Activated T-helper 1 cell treated with Interleukin-2 at 50 U/mL for 16 hours (primary cell): ENCODE results near the gene NPTX2.

Experiments used
- DNase-seq: peaks from one replicate; pipeline ENCODE4 v3.0.0-alpha.2; 2020; ENCODE audit warnings: low read depth

NPTX2 gene

DNA sequence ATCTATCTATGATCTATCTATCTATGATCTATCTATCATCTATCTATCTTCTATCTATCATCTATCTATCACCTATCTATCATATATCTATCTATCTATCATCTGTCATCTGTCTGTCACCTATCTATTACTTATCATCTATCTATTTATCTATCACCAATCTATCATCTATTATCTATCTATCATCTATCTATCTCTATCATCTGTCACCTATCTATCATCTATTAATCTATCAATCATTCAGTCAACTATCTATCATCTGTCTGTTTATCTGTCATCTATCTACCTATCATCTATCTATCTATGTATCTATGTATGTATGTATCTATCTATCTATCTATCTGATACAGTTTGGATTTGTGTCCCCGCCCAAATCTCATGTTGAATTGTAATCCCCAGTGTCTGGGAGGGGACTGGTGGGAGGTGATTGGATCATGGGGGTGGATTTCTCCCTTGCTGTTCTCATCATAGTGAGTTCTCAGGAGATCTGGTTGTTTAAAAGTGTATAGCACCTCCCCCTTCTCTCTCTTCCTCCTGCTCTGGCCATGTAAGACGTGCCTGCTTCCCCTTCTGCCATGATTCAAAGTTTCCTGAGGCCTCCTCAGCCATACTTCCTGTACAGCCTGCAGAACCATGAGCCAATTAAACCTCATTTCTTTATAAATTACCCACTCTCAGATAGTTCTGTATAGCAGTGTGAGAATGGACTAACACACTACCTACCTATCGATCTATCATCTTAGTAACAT is 37.6 kb downstream of the NPTX2 start:
- no peak for DNase-seq

DNA sequence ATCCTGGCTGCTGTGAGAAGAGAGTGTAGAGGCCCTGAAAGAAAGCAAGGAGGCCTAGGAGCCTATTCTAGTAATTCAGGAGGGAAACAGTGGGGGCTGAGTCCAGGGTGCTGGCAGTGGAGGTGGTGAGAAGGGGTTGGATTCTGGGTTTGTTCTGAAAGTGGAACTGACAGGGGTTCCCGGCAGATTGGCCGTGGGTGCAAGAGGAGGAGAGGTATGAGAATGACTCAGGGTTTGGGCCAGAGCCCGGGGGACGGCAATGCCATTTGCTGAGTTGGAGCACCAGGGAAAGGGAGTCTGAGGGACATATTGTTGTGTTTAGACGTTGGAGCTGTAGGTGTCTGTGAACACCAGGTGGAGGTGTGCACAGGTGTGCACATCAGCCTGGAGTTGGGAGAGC is 38.5 kb downstream of the NPTX2 start:
- DNase-seq, result no peak

DNA sequence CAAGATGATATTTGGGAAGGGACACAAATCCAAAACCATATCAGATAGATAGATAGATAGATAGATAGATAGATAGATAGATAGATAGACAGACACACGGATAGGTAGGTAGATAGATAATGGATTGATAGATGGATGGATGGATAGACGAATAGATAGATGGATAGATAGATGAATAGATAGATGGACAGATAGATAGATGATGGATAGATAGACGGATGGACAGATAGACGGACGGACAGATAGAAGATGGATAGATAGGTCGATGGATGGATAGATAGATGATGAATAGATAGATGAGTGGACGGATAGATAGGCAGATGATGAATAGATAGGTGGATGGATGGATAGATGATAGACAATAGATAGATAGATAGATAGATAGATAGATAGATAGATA is 39.8 kb downstream of the NPTX2 start:
- no peak for DNase-seq

DNA sequence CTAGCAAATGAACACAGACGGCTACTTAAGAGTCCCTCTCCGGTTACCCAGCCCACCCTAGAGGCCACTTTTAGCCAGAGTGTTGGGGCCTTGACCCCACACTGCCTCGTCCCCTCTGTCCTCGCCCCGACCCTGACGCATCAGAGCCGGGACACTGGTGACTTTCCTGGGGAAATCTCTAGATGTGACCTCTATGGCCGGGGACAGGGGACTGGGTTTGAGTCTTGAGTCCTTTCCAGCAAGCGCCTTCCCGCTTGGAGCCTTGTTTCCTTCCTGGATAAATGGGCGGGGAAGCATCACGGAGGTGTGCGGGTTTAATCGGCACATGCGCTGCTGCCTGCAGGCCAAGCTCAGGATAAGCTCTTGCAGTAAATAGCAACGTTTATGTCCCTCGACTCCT is 40.7 kb downstream of the NPTX2 start:
- DNase-seq, result no peak

DNA sequence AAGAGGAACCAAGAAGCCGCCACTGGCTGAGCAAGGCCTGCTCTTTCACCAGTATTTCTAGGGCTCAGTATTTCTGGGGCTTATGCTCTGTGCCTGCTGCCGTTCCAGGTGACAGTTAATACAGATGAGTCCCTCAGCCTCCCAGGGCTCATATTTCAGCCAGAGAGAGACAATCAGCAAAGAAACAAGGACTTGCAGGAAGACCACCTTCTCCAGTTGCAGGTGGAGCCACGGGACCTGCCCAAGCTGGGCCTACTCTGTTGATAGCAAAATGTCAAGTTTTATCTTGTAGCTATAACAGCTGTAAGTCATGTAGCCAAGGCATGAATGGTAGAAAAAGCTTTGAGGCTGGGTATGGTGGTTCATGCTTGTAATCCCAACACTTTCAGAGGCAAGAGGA is 42.7 kb downstream of the NPTX2 start:
- no peak for DNase-seq

DNA sequence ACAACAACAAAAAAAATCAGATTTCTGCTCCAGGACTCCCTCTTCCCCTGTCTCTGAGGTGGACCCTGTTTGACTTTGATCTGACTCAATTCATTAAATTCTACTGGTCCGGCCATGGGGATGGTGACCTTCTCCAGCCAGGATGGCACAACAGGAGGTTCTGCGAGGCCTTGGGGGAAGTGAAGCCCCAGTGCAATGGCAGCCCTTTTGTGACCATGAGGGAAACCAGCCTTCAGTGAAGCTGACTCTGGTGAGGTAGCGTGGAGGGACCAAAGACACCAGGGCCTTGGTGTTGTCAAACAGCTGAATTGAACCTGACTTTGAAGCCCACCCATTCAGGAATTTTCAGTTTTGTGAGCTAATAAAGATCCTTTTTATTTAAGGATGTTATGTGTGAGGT is 44.5 kb downstream of the NPTX2 start:
- no peak for DNase-seq

DNA sequence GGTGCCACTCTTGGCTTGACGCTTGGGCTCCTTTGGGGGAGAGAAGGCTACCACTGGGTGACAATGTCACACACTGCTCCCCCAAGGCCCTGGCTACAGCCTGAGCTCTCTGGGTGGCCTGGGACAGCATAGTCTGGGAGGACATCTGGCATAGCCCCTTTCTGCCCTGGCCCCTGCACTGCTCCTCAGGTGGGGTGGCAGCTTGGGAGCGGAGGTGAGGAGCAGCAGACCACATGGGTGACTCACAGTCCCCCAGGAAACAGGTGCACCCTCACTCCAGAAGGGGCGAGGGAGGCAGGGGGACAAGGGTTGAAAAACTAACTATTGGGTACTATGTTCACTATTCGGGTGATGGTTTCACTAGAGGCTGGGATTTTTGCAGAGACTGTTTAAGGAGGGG is 45.2 kb downstream of the NPTX2 start:
- no peak for DNase-seq

DNA sequence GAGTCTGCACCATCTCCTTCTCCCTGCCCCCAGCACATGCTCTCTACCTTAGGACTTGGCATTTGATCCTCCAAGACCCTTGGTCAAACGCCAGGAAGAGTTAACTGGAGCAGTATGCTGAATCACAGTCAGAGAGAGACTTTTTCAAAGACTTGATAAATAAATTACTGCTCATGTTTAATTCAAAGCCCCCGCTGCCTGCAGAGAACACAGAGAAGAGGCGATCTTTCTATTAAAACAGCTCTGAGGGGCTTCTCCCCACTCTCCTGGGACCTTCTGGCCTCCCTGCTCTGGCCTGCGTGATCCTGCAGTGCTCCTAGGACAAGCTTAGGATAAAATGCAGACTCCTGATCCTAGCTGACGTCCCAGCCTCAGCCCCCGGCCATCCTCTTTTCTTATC is 47.8 kb downstream of the NPTX2 start:
- DNase-seq, result no peak

DNA sequence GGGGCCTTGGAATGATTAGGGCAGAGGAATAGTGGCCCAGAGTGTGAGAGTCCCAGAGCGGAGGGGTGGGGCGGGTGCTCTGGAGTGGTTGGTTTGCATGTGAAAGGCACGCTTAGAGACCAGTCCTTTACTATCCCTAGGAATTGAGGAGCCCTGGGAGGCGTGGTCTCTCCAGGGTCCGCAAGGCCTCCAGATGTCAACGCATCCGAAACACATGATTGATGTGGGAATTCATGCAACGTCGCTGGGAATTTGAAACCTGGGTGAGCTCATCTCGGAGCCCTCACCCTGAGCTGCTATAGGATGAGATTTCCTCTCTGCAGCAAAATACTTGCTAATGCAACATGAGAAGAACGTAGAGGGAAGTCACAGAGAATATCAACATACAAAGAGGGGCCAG is 51.2 kb downstream of the NPTX2 start:
- DNase-seq, result no peak

DNA sequence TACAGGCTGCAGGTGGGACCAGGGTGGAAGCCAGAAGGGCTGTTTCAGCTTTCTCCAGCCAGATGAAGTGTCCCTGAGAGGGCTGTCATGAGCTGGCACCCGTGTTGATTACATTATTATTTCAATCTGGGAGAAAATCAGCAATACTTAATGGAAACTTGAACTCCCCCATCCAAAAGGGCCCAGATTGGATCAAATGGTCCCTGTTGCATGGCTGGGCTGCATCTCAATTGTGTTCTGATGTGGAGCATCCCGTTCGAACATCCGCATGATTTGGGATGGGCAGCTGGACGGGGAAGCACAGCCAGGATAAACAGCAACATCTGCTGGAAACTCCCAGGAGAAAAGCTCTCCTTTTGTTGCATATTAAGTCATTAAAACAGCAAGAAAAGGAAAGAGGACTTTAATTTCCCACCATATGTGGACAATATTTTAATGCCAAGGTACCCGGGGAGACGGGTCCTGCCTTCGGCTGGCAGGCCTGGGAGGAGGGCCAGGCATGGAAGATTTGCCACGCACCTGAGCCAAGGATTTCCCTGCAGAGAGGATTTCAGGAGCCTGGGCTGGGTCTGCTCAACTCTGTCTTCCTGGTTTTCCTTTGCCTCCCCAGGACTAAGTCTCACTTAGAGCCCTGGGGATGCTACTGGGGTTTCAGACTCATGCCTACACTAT is 52.4 kb downstream of the NPTX2 start:
- no peak for DNase-seq

DNA sequence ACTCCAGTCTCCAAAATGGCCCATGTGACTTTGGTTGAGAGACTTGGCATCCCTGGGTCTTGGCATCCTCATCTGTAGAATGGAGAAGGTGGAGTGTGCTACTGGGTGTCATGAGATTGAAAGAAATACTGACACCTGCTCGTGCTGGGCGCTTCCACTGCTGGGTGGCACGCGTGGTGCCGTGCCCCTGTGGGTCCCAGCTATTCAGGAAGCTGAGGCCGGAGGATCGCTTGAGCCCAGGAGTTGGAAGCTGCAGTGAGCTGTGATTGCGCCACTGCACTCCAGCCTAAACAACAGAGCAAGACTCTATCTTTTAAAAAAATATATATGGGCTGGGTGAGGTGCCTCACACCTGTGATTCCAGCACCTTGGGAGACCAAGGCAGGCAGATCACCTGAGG is 53.1 kb downstream of the NPTX2 start:
- no peak for DNase-seq

DNA sequence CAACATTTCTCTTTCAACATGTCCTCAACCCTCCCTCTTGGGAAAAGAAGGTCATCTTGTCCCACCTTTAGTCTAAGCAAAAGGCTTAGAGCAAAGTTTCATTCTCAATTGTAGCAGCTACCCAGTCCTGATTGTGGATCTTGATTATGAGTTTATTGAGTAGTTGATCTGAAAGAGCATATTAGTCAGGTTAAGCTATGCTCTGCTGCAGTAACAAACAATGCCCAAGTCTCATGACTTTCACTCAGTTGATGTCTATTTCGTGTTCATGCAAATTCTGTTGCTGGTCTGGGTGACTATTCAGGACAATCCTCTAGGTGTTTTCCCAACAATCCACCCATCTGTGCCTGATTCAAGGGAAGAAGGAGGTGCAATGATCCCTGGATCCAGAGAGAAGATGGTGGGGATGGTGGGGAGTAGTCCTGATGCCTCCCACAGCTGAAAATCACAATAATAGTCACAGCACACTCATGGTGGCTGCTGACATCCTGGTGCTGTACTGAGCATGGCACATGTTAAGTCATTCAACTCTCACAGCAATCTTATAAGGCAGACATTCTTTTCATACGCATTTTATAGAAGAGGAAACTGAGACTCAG is 54.7 kb downstream of the NPTX2 start:
- no peak for DNase-seq

DNA sequence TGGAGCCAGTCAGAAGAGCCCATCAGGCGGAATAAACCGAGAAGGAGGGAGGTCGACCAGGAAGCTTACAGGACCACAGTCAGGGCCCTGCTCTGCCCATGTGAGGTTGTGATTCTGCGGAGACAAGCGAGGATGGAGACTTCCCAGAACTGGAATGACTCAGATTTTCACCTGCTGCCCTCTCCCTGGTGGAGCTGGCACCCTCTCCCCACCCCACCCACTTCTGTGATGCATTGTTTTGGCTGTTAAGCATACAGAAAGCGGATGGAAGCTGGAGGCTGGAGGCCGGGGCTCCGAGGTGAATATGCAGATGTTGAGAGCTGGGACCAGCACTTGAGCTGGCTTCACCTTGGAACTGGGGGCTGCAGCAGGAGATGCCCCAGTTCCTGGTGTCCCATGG is 57.4 kb downstream of the NPTX2 start:
- no peak for DNase-seq

DNA sequence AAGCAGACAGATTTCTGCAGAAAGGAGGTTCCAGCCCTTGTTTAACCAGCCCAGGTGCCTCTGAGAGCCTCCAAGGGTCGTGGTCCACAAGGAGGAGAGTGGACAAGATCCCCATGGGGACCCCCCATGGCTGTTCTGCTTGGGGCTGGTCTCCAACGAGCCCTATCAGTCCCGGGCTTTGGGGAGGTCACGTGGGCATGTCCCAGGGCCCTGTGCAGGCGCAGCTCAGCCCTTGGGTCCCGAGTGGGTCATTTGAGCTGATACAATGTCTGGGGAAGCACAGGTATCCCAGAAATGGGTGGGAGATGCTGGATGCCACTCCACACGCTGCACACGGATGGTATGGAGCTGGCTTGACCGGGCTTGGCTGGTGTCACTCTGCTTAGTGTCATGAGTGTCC is 57.8 kb downstream of the NPTX2 start:
- no peak for DNase-seq

DNA sequence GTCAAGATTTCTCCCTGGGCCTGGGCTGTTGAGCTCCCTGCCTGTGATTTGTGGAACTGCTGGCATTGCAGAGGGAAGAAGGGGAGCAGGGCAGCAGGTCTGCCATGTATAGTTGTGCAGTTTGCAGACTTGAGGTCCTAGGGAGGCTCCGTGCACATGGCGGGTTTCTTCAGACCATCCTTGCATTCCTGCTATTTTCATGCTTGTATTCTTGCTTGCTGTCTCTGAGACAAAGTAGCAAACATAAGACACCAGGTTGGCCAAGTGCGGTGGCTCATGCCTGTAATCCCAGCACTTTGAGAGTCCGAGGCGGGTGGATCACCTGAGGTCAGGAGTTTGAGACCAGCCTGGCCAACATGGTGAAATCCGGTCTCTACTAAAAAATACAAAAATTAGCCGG is 61.1 kb downstream of the NPTX2 start:
- no peak for DNase-seq
